ENCODE data around the gene BACH2. TPM values are rescaled to one million over a fixed set of nuclear protein-coding genes. Genes with fewer than 3 reads are reported as not detected.

BACH2 gene
- total and polyA plus RNA-seq, 2 of the 8 experiments (the other 6 are each of a cell fraction or from before 2014, with no cell fraction given) = 1.9 to 5.9 TPM

GRCh38 chr6:90026216-90026615 is 270.4 kb downstream of the BACH2 start (continued):
- no peak for TF ChIP-seq TAF1 (IDR thresholded peaks at IDR 0.05; ENCODE audit: low read depth, low read length)
- TF ChIP-seq CREB1 (IDR thresholded peaks at IDR 0.05) = no peak
- no peak for TF ChIP-seq EZH2 (IDR thresholded peaks at IDR 0.05; ENCODE audit: low read depth, low read length, severe bottlenecking)
- TF ChIP-seq CHD1 (IDR thresholded peaks at IDR 0.05; ENCODE audit: low read depth, low read length) = no peak
